Tibial nerve (tissue), 3 donors: ENCODE measurements around the gene JMJD7.

ENCODE experiments used
- POLR2A ChIP-seq, 2 donors: fragments of 450-650 bp; IDR thresholded peaks; one replicate each; pipeline ENCODE4 v1.6.1; 2017; ENCODE audit warnings: antibody characterized with exemption in 2 of 2, mild to moderate bottlenecking in 2 of 2, moderate library complexity in 2 of 2
- TF ChIP-seq, protein P1 (sequence below), 5 experiments: fragments of 200-600 bp in 3 of 5; fragments of 450-650 bp in 2 of 5; sonication (generic) in 3 of 5; IDR thresholded peaks; one replicate each; pipeline ENCODE4 v1.5.1; 2016 to 2019; ENCODE audit warnings: antibody characterized with exemption in 5 of 5, mild to moderate bottlenecking in 3 of 5, moderate library complexity in 2 of 5

DNA sequence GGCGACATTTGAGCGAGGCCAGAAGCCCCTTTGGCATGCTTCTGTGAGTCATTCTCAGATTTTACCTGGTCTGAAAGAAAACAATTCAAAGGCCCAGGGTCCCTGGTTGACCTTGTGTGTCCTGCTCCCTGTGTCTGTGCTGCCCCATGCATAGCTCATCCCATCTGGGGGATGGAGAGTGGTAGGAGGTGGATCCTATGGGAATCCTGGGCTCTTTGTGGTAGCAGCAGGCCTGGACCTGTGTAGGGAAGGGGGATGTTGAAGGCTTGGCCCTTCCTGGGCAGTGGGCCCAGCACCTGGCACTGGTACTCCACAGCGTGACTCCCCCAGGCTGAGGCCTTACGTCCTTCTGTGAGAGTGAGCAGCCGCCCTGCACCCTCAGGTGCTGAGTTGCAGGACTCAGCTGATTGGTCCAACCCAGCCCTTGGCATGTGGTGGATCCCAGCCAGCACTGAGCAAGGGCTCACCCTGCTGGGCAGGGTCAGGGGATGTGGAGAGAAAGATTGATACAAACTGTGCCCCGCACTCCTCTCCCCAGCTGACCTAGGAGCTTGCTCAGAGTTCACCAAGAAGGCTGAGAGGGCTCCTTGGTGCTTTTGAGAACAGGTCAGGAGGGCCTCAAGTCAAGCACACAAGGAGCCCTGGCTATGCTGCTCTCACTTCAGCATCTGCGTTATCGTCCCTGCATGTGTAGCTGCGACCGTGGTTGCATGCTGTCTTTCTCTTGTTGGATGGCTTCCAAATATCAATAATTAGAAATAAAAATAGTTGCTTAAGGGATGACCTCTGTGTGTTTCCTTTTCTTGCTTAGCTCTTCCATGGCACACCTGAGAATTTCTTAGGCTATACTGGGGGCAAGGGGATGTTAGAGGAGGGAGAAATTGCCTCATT, 21.4 kb upstream of the JMJD7 start:
- TF ChIP-seq, protein P1, sequence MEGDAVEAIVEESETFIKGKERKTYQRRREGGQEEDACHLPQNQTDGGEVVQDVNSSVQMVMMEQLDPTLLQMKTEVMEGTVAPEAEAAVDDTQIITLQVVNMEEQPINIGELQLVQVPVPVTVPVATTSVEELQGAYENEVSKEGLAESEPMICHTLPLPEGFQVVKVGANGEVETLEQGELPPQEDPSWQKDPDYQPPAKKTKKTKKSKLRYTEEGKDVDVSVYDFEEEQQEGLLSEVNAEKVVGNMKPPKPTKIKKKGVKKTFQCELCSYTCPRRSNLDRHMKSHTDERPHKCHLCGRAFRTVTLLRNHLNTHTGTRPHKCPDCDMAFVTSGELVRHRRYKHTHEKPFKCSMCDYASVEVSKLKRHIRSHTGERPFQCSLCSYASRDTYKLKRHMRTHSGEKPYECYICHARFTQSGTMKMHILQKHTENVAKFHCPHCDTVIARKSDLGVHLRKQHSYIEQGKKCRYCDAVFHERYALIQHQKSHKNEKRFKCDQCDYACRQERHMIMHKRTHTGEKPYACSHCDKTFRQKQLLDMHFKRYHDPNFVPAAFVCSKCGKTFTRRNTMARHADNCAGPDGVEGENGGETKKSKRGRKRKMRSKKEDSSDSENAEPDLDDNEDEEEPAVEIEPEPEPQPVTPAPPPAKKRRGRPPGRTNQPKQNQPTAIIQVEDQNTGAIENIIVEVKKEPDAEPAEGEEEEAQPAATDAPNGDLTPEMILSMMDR (IDR thresholded peaks at IDR 0.05) = no peak
- no peak for TF ChIP-seq POLR2A (IDR thresholded peaks at IDR 0.05)
